Vagina (tissue), 2 donors: ENCODE results near the gene GPATCH2L. TPM values are rescaled to one million over a fixed set of nuclear protein-coding genes. Genes with fewer than 3 reads are reported as not detected.

Experiments used
- DNase-seq, 2 donors: peaks; one replicate each; pipeline ENCODE4 v3.0.0-alpha.2; 2017; ENCODE audit errors: extremely low spot score in 2 of 2
- H3K27ac ChIP-seq: fragments of 200-600 bp; sonication (generic); one replicate; pipeline ENCODE4 v1.5.1; 2019
- H3K27me3 ChIP-seq: fragments of 200-600 bp; sonication (generic); one replicate; pipeline ENCODE4 v1.5.1; 2019
- H3K36me3 ChIP-seq, 2 donors: fragments of 200-600 bp; sonication (generic); one replicate each; pipeline ENCODE4 v1.5.1; 2017 to 2019
- H3K4me1 ChIP-seq: fragments of 200-600 bp; sonication (generic); one replicate; pipeline ENCODE4 v1.5.1; 2019
- H3K4me3 ChIP-seq, 2 donors: fragments of 200-600 bp; sonication (generic); 1 replicate in 1 of 2; 2 replicates in 1 of 2; pipeline ENCODE4 v1.5.1; 2016 to 2019
- H3K9me3 ChIP-seq: fragments of 200-600 bp; sonication (generic); one replicate; pipeline ENCODE4 v1.5.1; 2019
- POLR2A ChIP-seq, 2 donors: fragments of 450-650 bp; IDR thresholded peaks; one replicate each; pipeline ENCODE4 v1.6.1; 2017; ENCODE audit warnings: antibody characterized with exemption in 2 of 2, mild to moderate bottlenecking in 2 of 2, moderate library complexity in 2 of 2
- POLR2AphosphoS5 ChIP-seq, 2 donors: sonication (generic); formaldehyde crosslinking; IDR thresholded peaks; one replicate each; pipeline ENCODE4 v1.9.0; 2017; ENCODE audit warnings: antibody characterized with exemption in 2 of 2, mild to moderate bottlenecking in 2 of 2, low read depth in 1 of 2; ENCODE audit not compliant: insufficient read depth in 1 of 2
- intact Hi-C: fragments of 100-400 bp; cut with DNase I; formaldehyde crosslinking; loops from one replicate; pipeline ENCODE4 v1.15.1; 2023
- total RNA-seq: library from RNA; depleted of rRNA; stranded (reverse); fragments of >200 nt; gene quantifications from one replicate; pipeline ENCODE4 v1.2.3, GENCODE V29; 2016
- TF ChIP-seq, protein P1 (sequence below), 3 experiments: fragments of 450-650 bp in 2 of 3; fragments of 200-600 bp in 1 of 3; sonication (generic) in 1 of 3; IDR thresholded peaks; one replicate each; pipeline ENCODE4 v1.5.1; 2017 to 2019; ENCODE audit warnings: antibody characterized with exemption in 3 of 3, mild to moderate bottlenecking in 2 of 3, moderate library complexity in 2 of 3

GPATCH2L gene
- total RNA-seq, 1 donor from 2014 or later = 34.6 TPM

DNA sequence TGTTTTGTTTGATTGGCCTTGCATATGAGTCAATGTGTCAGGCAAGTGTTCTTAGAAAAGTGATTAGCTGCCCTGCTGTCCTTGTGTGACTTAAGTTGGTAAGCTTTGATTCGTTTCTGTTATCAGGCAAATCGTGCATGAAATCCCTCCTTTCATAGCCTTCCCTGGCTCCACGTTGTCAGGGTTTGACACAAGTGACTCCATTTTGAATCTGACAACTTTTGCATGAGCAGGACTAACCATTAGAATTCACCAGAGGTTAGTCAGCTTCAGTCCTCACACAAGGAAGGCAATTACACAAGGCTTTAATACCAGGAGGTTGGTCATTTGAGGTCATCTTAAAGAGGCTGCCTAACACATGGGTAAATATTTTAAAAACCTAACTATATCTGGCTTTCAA is 68.2 kb downstream of the GPATCH2L start:
- no peak for DNase-seq
- no peaks in the 10 kb centered on the region for H3K4me1 ChIP-seq
- intact Hi-C loops = no loop called here
- no peak for TF ChIP-seq POLR2AphosphoS5 (IDR thresholded peaks at IDR 0.05; ENCODE audit: insufficient read depth in 1 of 2, low read depth in 1 of 2)
- TF ChIP-seq, protein P1, sequence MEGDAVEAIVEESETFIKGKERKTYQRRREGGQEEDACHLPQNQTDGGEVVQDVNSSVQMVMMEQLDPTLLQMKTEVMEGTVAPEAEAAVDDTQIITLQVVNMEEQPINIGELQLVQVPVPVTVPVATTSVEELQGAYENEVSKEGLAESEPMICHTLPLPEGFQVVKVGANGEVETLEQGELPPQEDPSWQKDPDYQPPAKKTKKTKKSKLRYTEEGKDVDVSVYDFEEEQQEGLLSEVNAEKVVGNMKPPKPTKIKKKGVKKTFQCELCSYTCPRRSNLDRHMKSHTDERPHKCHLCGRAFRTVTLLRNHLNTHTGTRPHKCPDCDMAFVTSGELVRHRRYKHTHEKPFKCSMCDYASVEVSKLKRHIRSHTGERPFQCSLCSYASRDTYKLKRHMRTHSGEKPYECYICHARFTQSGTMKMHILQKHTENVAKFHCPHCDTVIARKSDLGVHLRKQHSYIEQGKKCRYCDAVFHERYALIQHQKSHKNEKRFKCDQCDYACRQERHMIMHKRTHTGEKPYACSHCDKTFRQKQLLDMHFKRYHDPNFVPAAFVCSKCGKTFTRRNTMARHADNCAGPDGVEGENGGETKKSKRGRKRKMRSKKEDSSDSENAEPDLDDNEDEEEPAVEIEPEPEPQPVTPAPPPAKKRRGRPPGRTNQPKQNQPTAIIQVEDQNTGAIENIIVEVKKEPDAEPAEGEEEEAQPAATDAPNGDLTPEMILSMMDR (IDR thresholded peaks at IDR 0.05) = no peak
- no peak for TF ChIP-seq POLR2A (IDR thresholded peaks at IDR 0.05)
- H3K27ac ChIP-seq = no peak overlapping the region
- no peaks in the 10 kb centered on the region for H3K27me3 ChIP-seq
- H3K9me3 ChIP-seq = no peaks in the 10 kb centered on the region
- H3K4me3 ChIP-seq = no peak overlapping the region
- no peaks in the 10 kb centered on the region for H3K36me3 ChIP-seq

DNA sequence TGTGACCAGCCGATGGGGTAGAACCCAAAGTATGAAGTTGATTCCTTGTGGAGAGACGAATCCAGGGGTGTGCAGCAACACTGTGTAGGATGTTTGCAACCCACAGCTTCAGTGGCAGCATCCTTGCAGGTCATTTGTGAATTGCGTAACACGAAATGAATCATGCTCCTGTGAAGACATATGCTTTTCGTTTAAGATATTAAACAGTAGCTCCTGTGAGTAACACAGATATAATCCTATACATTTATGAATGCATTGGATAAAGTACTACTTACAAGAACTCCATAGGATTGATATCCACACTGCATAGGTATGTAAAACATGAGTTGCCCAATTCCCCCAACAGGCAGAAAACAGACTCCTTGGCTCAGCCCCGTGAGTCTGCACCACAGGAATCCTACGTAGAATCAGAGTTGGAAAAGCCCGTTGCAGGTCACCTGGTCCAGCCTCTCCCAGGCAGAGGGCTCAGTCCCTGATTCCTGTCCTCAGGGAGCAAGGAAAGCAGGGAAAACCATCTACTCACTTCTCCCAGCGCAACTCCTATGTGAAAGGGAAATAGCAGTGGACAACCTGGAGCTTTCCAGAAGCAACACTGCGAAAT is 75.8 kb downstream of the GPATCH2L start:
- no peak overlapping the region for H3K27ac ChIP-seq
- no peak overlapping the region for H3K4me3 ChIP-seq
- H3K27me3 ChIP-seq = no peaks in the 10 kb centered on the region
- no peaks in the 10 kb centered on the region for H3K4me1 ChIP-seq
- TF ChIP-seq POLR2AphosphoS5 (IDR thresholded peaks at IDR 0.05; ENCODE audit: insufficient read depth in 1 of 2, low read depth in 1 of 2) = no peak
- no peak for TF ChIP-seq POLR2A (IDR thresholded peaks at IDR 0.05)
- TF ChIP-seq, protein P1 (IDR thresholded peaks at IDR 0.05) = no peak
- no peaks in the 10 kb centered on the region for H3K9me3 ChIP-seq
- no peaks in the 10 kb centered on the region for H3K36me3 ChIP-seq
- intact Hi-C loops = no loop called here
- DNase-seq = no peak

DNA sequence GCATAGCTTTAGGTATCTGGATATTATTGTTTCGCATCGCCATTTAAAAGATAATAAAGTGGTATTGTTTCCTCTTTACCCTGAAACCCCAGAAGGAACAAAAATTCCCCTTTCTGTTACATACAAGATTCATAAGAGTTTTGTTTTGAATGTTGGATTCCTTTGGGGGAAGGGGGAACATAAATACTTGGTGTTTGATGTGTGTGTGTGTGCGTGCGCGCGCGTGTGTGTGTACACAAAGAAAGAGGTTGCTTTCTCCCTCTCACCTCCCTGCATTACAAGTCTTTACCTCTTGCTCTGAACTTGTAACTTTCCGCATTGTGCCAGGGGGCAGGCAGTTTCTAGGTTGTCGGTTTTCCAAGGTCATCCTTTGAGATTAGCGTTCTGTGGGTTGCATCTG is 76.4 kb downstream of the GPATCH2L start:
- Histone ChIP-seq H3K27me3 (no peaks in the 10 kb centered on the region), H3K27ac (no peak overlapping the region), H3K9me3 (no peaks in the 10 kb centered on the region), H3K36me3 (no peaks in the 10 kb centered on the region), H3K4me1 (no peaks in the 10 kb centered on the region), H3K4me3 (no peak overlapping the region)
- TF ChIP-seq POLR2AphosphoS5 (IDR thresholded peaks at IDR 0.05; ENCODE audit: insufficient read depth in 1 of 2, low read depth in 1 of 2) = no peak
- TF ChIP-seq POLR2A (IDR thresholded peaks at IDR 0.05) = no peak
- TF ChIP-seq, protein P1 (IDR thresholded peaks at IDR 0.05) = no peak
- DNase-seq = no peak
- intact Hi-C loops = no loop called here

DNA sequence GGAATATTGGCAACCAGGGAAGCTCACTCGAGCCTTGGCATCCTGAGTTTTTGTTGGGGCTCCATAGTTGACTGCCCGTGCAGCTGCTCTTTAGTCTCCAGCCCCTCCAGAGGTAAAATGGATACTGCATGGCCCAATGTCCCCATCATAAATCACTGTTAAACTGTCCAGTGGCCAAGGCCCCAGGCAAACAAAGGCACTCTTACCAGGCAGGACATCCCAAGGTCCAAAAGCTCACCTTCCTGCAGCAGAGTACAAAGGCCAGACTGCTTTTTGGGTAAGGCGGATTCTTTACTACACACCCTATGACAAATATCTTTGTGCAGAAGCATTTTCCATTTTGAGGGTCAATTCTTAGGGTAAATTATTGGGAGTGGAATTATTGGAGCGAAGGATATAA is 81.1 kb downstream of the GPATCH2L start:
- H3K9me3 ChIP-seq = peaks cover 3% of the 10 kb centered on the region
- no peaks in the 10 kb centered on the region for H3K27me3 ChIP-seq
- intact Hi-C loops = no loop called here
- no peak overlapping the region for H3K27ac ChIP-seq
- no peak for DNase-seq
- TF ChIP-seq POLR2AphosphoS5 (IDR thresholded peaks at IDR 0.05; ENCODE audit: insufficient read depth in 1 of 2, low read depth in 1 of 2) = no peak
- TF ChIP-seq POLR2A (IDR thresholded peaks at IDR 0.05) = no peak
- TF ChIP-seq, protein P1 (IDR thresholded peaks at IDR 0.05) = no peak
- H3K4me1 ChIP-seq = no peaks in the 10 kb centered on the region
- no peak overlapping the region for H3K4me3 ChIP-seq
- no peaks in the 10 kb centered on the region for H3K36me3 ChIP-seq

DNA sequence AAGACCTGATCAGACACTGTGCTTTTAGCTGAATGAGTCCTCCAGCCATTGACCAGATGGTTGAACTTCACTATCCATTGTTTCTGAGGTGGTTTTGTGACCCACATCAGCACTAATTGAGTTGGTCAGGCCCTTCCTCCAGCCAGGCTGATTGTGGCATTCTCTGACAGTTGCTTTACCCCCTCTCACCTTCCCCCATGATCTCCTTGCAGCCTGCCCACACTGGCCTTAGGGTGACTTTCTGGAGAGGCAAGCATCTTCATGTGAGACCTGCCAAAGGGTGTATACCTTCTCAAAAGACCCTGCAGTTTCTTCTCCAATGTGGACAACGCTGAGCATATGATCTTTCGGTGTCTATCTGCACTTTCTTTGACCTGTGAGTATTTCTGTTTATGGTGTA is 83.9 kb downstream of the GPATCH2L start:
- TF ChIP-seq POLR2AphosphoS5 (IDR thresholded peaks at IDR 0.05; ENCODE audit: insufficient read depth in 1 of 2, low read depth in 1 of 2) = no peak
- TF ChIP-seq POLR2A (IDR thresholded peaks at IDR 0.05) = no peak
- TF ChIP-seq, protein P1 (IDR thresholded peaks at IDR 0.05) = no peak
- intact Hi-C loops = no loop called here

More for the DNA sequence above, 83.9 kb downstream of the GPATCH2L start:
- H3K27ac ChIP-seq = no peak overlapping the region
- DNase-seq = no peak
- H3K4me1 ChIP-seq = no peaks in the 10 kb centered on the region
- no peaks in the 10 kb centered on the region for H3K36me3 ChIP-seq
- H3K9me3 ChIP-seq = peaks cover 3% of the 10 kb centered on the region
- no peaks in the 10 kb centered on the region for H3K27me3 ChIP-seq
- no peak overlapping the region for H3K4me3 ChIP-seq
